ENCODE data around the gene CCDC78.

Gene CCDC78

GRCh38 chr16:726438-727290, at the start of gene CCDC78, which contains the start of gene HAGHL:
CCDC78 (minus strand) TSS chr16:726443; CDS start chr16:726367, 76 bp downstream.
HAGHL (plus strand) TSS chr16:727106; CDS start chr16:727510, 404 bp downstream.
- Histone ChIP-seq H3K27me3 (ENCODE audit: control insufficient read depth in 1 of 2, insufficient read depth in 2 of 2, low read length in 2 of 2) (peaks cover 15 to 22% of the 10 kb centered on the region in 2 donors), H3K36me3 (ENCODE audit: control insufficient read depth in 1 of 2, insufficient read depth in 2 of 2, low read length in 2 of 2) (peaks cover 0 to 4% of the 10 kb centered on the region in 2 donors), H3K27ac (ENCODE audit: low read depth, low read length) (no peak within 1 kb of the TSS), H3K9me3 (ENCODE audit: control insufficient read depth in 1 of 2, low read length in 2 of 2) (no peaks in the 10 kb centered on the region), H3K4me1 (ENCODE audit: control insufficient read depth in 1 of 2, insufficient read depth in 2 of 2, low read length in 2 of 2) (peaks cover 0 to 22% of the 10 kb centered on the region in 2 donors), H3K4me3 (ENCODE audit: low read depth in 1 of 2, low read length in 2 of 2) (peak within 1 kb of the TSS; percentile 59 to 61), H3K9ac (ENCODE audit: low read depth in 1 of 2, low read length in 2 of 2) (peak within 1 kb of the TSS in 1 of 2 donors; percentile 18)

- Histone ChIP-seq H3K36me3 (ENCODE audit: control insufficient read depth in 1 of 2, insufficient read depth in 2 of 2, low read length in 2 of 2) (no peaks in the 10 kb centered on the region), H3K27me3 (ENCODE audit: control insufficient read depth in 1 of 2, insufficient read depth in 2 of 2, low read length in 2 of 2) (peaks cover 11 to 23% of the 10 kb centered on the region in 2 donors), H3K4me1 (ENCODE audit: control insufficient read depth in 1 of 2, insufficient read depth in 2 of 2, low read length in 2 of 2) (no peaks in the 10 kb centered on the region), H3K4me3 (ENCODE audit: low read depth in 1 of 2, low read length in 2 of 2) (no peak overlapping the region), H3K9ac (ENCODE audit: low read depth in 1 of 2, low read length in 2 of 2) (no peak overlapping the region), H3K9me3 (ENCODE audit: control insufficient read depth in 1 of 2, low read length in 2 of 2) (no peaks in the 10 kb centered on the region), H3K27ac (ENCODE audit: low read depth, low read length) (no peak overlapping the region)
These were observed 49.1 kb upstream of the CCDC78 start for GRCh38 chr16:775236-775796.

GRCh38 chr16:774086-775001, 48.1 kb upstream of the CCDC78 start:
- H3K27me3 ChIP-seq (ENCODE audit: control insufficient read depth in 1 of 2, insufficient read depth in 2 of 2, low read length in 2 of 2) = peaks cover 11 to 20% of the 10 kb centered on the region in 2 donors
- H3K9ac ChIP-seq (ENCODE audit: low read depth in 1 of 2, low read length in 2 of 2) = no peak overlapping the region
- no peak overlapping the region for H3K27ac ChIP-seq (ENCODE audit: low read depth, low read length)
- no peaks in the 10 kb centered on the region for H3K4me1 ChIP-seq (ENCODE audit: control insufficient read depth in 1 of 2, insufficient read depth in 2 of 2, low read length in 2 of 2)
- no peaks in the 10 kb centered on the region for H3K9me3 ChIP-seq (ENCODE audit: control insufficient read depth in 1 of 2, low read length in 2 of 2)
- H3K36me3 ChIP-seq (ENCODE audit: control insufficient read depth in 1 of 2, insufficient read depth in 2 of 2, low read length in 2 of 2) = no peaks in the 10 kb centered on the region
- no peak overlapping the region for H3K4me3 ChIP-seq (ENCODE audit: low read depth in 1 of 2, low read length in 2 of 2)

- H3K4me3 ChIP-seq (ENCODE audit: low read depth in 1 of 2, low read length in 2 of 2) = no peak overlapping the region
- no peaks in the 10 kb centered on the region for H3K4me1 ChIP-seq (ENCODE audit: control insufficient read depth in 1 of 2, insufficient read depth in 2 of 2, low read length in 2 of 2)
- H3K36me3 ChIP-seq (ENCODE audit: control insufficient read depth in 1 of 2, insufficient read depth in 2 of 2, low read length in 2 of 2) = no peaks in the 10 kb centered on the region
- peaks cover 3 to 11% of the 10 kb centered on the region in 2 donors for H3K27me3 ChIP-seq (ENCODE audit: control insufficient read depth in 1 of 2, insufficient read depth in 2 of 2, low read length in 2 of 2)
- no peak overlapping the region for H3K27ac ChIP-seq (ENCODE audit: low read depth, low read length)
- H3K9me3 ChIP-seq (ENCODE audit: control insufficient read depth in 1 of 2, low read length in 2 of 2) = no peaks in the 10 kb centered on the region
- H3K9ac ChIP-seq (ENCODE audit: low read depth in 1 of 2, low read length in 2 of 2) = no peak overlapping the region
These were observed 46.7 kb upstream of the CCDC78 start for GRCh38 chr16:772959-773358.

- Histone ChIP-seq H3K4me3 (ENCODE audit: low read depth in 1 of 2, low read length in 2 of 2) (no peak overlapping the region), H3K36me3 (ENCODE audit: control insufficient read depth in 1 of 2, insufficient read depth in 2 of 2, low read length in 2 of 2) (no peaks in the 10 kb centered on the region), H3K9ac (ENCODE audit: low read depth in 1 of 2, low read length in 2 of 2) (no peak overlapping the region), H3K27ac (ENCODE audit: low read depth, low read length) (no peak overlapping the region), H3K9me3 (ENCODE audit: control insufficient read depth in 1 of 2, low read length in 2 of 2) (no peaks in the 10 kb centered on the region), H3K27me3 (ENCODE audit: control insufficient read depth in 1 of 2, insufficient read depth in 2 of 2, low read length in 2 of 2) (no peaks in the 10 kb centered on the region), H3K4me1 (ENCODE audit: control insufficient read depth in 1 of 2, insufficient read depth in 2 of 2, low read length in 2 of 2) (no peaks in the 10 kb centered on the region)
These were observed 44.2 kb upstream of the CCDC78 start for GRCh38 chr16:770411-770810.

GRCh38 chr16:769934-770333, 43.7 kb upstream of the CCDC78 start:
- Histone ChIP-seq H3K27ac (ENCODE audit: low read depth, low read length) (no peak overlapping the region), H3K36me3 (ENCODE audit: control insufficient read depth in 1 of 2, insufficient read depth in 2 of 2, low read length in 2 of 2) (no peaks in the 10 kb centered on the region), H3K4me1 (ENCODE audit: control insufficient read depth in 1 of 2, insufficient read depth in 2 of 2, low read length in 2 of 2) (no peaks in the 10 kb centered on the region), H3K9ac (ENCODE audit: low read depth in 1 of 2, low read length in 2 of 2) (no peak overlapping the region), H3K27me3 (ENCODE audit: control insufficient read depth in 1 of 2, insufficient read depth in 2 of 2, low read length in 2 of 2) (no peaks in the 10 kb centered on the region), H3K4me3 (ENCODE audit: low read depth in 1 of 2, low read length in 2 of 2) (no peak overlapping the region), H3K9me3 (ENCODE audit: control insufficient read depth in 1 of 2, low read length in 2 of 2) (no peaks in the 10 kb centered on the region)

GRCh38 chr16:769184-769784, 43.0 kb upstream of the CCDC78 start:
- H3K4me1 ChIP-seq (ENCODE audit: control insufficient read depth in 1 of 2, insufficient read depth in 2 of 2, low read length in 2 of 2) = no peaks in the 10 kb centered on the region
- H3K9ac ChIP-seq (ENCODE audit: low read depth in 1 of 2, low read length in 2 of 2) = no peak overlapping the region
- H3K27ac ChIP-seq (ENCODE audit: low read depth, low read length) = no peak overlapping the region
- no peaks in the 10 kb centered on the region for H3K9me3 ChIP-seq (ENCODE audit: control insufficient read depth in 1 of 2, low read length in 2 of 2)
- H3K4me3 ChIP-seq (ENCODE audit: low read depth in 1 of 2, low read length in 2 of 2) = no peak overlapping the region
- H3K27me3 ChIP-seq (ENCODE audit: control insufficient read depth in 1 of 2, insufficient read depth in 2 of 2, low read length in 2 of 2) = no peaks in the 10 kb centered on the region
- no peaks in the 10 kb centered on the region for H3K36me3 ChIP-seq (ENCODE audit: control insufficient read depth in 1 of 2, insufficient read depth in 2 of 2, low read length in 2 of 2)

- Histone ChIP-seq H3K27ac (ENCODE audit: low read depth, low read length) (no peak overlapping the region), H3K27me3 (ENCODE audit: control insufficient read depth in 1 of 2, insufficient read depth in 2 of 2, low read length in 2 of 2) (no peaks in the 10 kb centered on the region), H3K9ac (ENCODE audit: low read depth in 1 of 2, low read length in 2 of 2) (no peak overlapping the region), H3K36me3 (ENCODE audit: control insufficient read depth in 1 of 2, insufficient read depth in 2 of 2, low read length in 2 of 2) (no peaks in the 10 kb centered on the region), H3K4me1 (ENCODE audit: control insufficient read depth in 1 of 2, insufficient read depth in 2 of 2, low read length in 2 of 2) (no peaks in the 10 kb centered on the region), H3K4me3 (ENCODE audit: low read depth in 1 of 2, low read length in 2 of 2) (no peak overlapping the region), H3K9me3 (ENCODE audit: control insufficient read depth in 1 of 2, low read length in 2 of 2) (no peaks in the 10 kb centered on the region)
These were observed 42.2 kb upstream of the CCDC78 start for GRCh38 chr16:768428-768827.

- Histone ChIP-seq H3K9ac (ENCODE audit: low read depth in 1 of 2, low read length in 2 of 2) (no peak overlapping the region), H3K27ac (ENCODE audit: low read depth, low read length) (no peak overlapping the region), H3K9me3 (ENCODE audit: control insufficient read depth in 1 of 2, low read length in 2 of 2) (no peaks in the 10 kb centered on the region), H3K36me3 (ENCODE audit: control insufficient read depth in 1 of 2, insufficient read depth in 2 of 2, low read length in 2 of 2) (no peaks in the 10 kb centered on the region), H3K4me3 (ENCODE audit: low read depth in 1 of 2, low read length in 2 of 2) (no peak overlapping the region), H3K4me1 (ENCODE audit: control insufficient read depth in 1 of 2, insufficient read depth in 2 of 2, low read length in 2 of 2) (no peaks in the 10 kb centered on the region), H3K27me3 (ENCODE audit: control insufficient read depth in 1 of 2, insufficient read depth in 2 of 2, low read length in 2 of 2) (no peaks in the 10 kb centered on the region)
These were observed 41.5 kb upstream of the CCDC78 start for GRCh38 chr16:767743-768235.
